Tibial nerve (tissue), 4 donors: ENCODE data around the gene PCAT7.

Source experiments
- EP300 ChIP-seq, 2 donors: sonication (generic); formaldehyde crosslinking; IDR thresholded peaks; one replicate each; pipeline ENCODE4 v1.6.1; 2017; ENCODE audit warnings: antibody characterized with exemption in 2 of 2, mild to moderate bottlenecking in 1 of 2
- POLR2A ChIP-seq, 2 donors: fragments of 450-650 bp; IDR thresholded peaks; one replicate each; pipeline ENCODE4 v1.6.1; 2017; ENCODE audit warnings: antibody characterized with exemption in 2 of 2, mild to moderate bottlenecking in 2 of 2, moderate library complexity in 2 of 2
- TF ChIP-seq, protein P1 (sequence below), 5 experiments: fragments of 200-600 bp in 3 of 5; fragments of 450-650 bp in 2 of 5; sonication (generic) in 3 of 5; IDR thresholded peaks; one replicate each; pipeline ENCODE4 v1.5.1; 2016 to 2019; ENCODE audit warnings: antibody characterized with exemption in 5 of 5, mild to moderate bottlenecking in 3 of 5, moderate library complexity in 2 of 5

DNA sequence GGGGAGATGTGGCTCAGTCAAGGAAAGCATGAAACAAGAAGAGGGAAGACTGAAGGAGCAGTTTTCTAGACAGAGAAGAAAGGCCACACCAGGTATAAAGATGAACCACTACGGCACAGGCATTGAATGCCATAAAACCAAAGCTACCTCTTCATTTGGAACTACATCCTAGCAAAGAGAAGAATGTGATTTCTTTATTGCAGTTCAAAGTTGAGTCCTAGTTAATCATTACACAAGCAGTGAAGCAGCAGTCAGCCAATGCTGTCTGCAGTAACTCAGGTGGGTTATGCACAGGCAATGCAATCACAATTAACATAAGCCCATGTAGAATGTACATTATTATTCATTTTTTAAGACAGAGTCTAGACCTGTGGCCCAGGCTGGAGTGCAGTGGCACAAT is 21.7 kb upstream of the PCAT7 start:
- TF ChIP-seq POLR2A (IDR thresholded peaks at IDR 0.05) (no peak), EP300 (IDR thresholded peaks at IDR 0.05) (no peak)
- TF ChIP-seq, protein P1, sequence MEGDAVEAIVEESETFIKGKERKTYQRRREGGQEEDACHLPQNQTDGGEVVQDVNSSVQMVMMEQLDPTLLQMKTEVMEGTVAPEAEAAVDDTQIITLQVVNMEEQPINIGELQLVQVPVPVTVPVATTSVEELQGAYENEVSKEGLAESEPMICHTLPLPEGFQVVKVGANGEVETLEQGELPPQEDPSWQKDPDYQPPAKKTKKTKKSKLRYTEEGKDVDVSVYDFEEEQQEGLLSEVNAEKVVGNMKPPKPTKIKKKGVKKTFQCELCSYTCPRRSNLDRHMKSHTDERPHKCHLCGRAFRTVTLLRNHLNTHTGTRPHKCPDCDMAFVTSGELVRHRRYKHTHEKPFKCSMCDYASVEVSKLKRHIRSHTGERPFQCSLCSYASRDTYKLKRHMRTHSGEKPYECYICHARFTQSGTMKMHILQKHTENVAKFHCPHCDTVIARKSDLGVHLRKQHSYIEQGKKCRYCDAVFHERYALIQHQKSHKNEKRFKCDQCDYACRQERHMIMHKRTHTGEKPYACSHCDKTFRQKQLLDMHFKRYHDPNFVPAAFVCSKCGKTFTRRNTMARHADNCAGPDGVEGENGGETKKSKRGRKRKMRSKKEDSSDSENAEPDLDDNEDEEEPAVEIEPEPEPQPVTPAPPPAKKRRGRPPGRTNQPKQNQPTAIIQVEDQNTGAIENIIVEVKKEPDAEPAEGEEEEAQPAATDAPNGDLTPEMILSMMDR (IDR thresholded peaks at IDR 0.05): no peak
